Gastrocnemius medialis (tissue), 4 donors: ENCODE results near the gene AP5Z1. TPM values are rescaled to one million over a fixed set of nuclear protein-coding genes. Genes with fewer than 3 reads are reported as not detected.
A peak's percentile ranks its signal among the peaks of the same experiment; 100 is the strongest.

Experiments used
- ATAC-seq, 2 donors: fragments of 150-250 bp; one replicate each; pipeline ENCODE4 v1.9.1; 2016
- DNase-seq, 2 donors: peaks; one replicate each; pipeline ENCODE4 v3.0.0-alpha.2; 2019
- H3K27ac ChIP-seq, 4 donors: fragments of 200-600 bp; sonication (generic); 1 replicate in 1 of 4; 2 replicates in 3 of 4; pipeline ENCODE4 v1.5.1; 2016 to 2018; ENCODE audit warnings: mild to moderate bottlenecking in 2 of 4, moderate library complexity in 1 of 4
- H3K27me3 ChIP-seq, 3 donors: fragments of 200-600 bp; sonication (generic) in 2 of 3; 1 replicate in 1 of 3; 2 replicates in 2 of 3; pipeline versions ENCODE4 v1.5.1 to v1.6.0; 2016 to 2019; ENCODE audit warnings: mild to moderate bottlenecking in 1 of 3, moderate library complexity in 1 of 3
- H3K36me3 ChIP-seq, 2 donors: fragments of 200-600 bp; sonication (generic) in 1 of 2; one replicate each; pipeline ENCODE4 v1.5.1; 2017 to 2018
- H3K4me1 ChIP-seq, 2 donors: fragments of 200-600 bp; sonication (generic) in 1 of 2; one replicate each; pipeline ENCODE4 v1.5.1; 2016 to 2017; ENCODE audit warnings: mild to moderate bottlenecking in 2 of 2
- H3K4me3 ChIP-seq, 4 donors: fragments of 200-600 bp; sonication (generic) in 3 of 4; 1 replicate in 1 of 4; 2 replicates in 3 of 4; pipeline ENCODE4 v1.5.1; 2016 to 2019; ENCODE audit warnings: mild to moderate bottlenecking in 2 of 4
- H3K9me3 ChIP-seq, 3 donors: fragments of 200-600 bp; sonication (generic) in 2 of 3; 1 replicate in 1 of 3; 2 replicates in 2 of 3; pipeline ENCODE4 v1.5.1; 2016 to 2019
- CTCF ChIP-seq, 5 experiments: fragments of 450-650 bp in 3 of 5; fragments of 200-600 bp in 2 of 5; sonication (generic) in 2 of 5; IDR thresholded peaks in 4 of 5; conservative IDR thresholded peaks in 1 of 5; 1 replicate in 4 of 5; 2 replicates in 1 of 5; pipeline ENCODE4 v1.5.1; 2016 to 2019; ENCODE audit warnings: antibody characterized with exemption in 5 of 5, mild to moderate bottlenecking in 3 of 5, moderate library complexity in 3 of 5
- POLR2A ChIP-seq, 2 donors: fragments of 450-650 bp; IDR thresholded peaks; one replicate each; pipeline ENCODE4 v1.6.1; 2017; ENCODE audit warnings: antibody characterized with exemption in 2 of 2, mild to moderate bottlenecking in 2 of 2, moderate library complexity in 2 of 2
- in situ Hi-C, 4 donors: fragments of 200-750 bp; cut with MboI; loops; one replicate each; pipeline versions ENCODE4 v1.15.0 to v1.8.0; 2017; ENCODE audit warnings: low sequenced_read_pairs in 4 of 4
- intact Hi-C: fragments of 100-400 bp; cut with DNase I; formaldehyde crosslinking; loops from one replicate; pipeline ENCODE4 v1.15.1; 2023; ENCODE audit warnings: low total_unique reads
- total RNA-seq, 4 donors: library from RNA; depleted of rRNA; stranded (reverse); fragments of >200 nt; gene quantifications; one replicate each; pipeline versions ENCODE4 v1.1.0 to v1.2.3, GENCODE V29; 2016

Gene AP5Z1
- total RNA-seq, 4 donors from 2014 or later = 10.2 to 18.1 (median 14.6) TPM

GRCh38 chr7:4748231-4748681 lies 27.2 kb upstream of the AP5Z1 start:
- no peak for TF ChIP-seq CTCF (IDR thresholded peaks at IDR 0.05 in 4 of 5, conservative IDR thresholded peaks at IDR 0.05 in 1 of 5)
- no peak for TF ChIP-seq POLR2A (IDR thresholded peaks at IDR 0.05)
- ATAC-seq (no peak), DNase-seq (no peak)
- Histone ChIP-seq H3K27me3 (no peaks in the 10 kb centered on the region), H3K4me1 (peaks cover 29 to 40% of the 10 kb centered on the region in 2 donors), H3K36me3 (no peaks in the 10 kb centered on the region), H3K9me3 (no peaks in the 10 kb centered on the region), H3K4me3 (no peak overlapping the region), H3K27ac (peak overlapping the region; percentile 88 to 94 (median 92))
- in situ Hi-C loops (loop anchor here in 2 of 4 donors (10.0 kb wide), 1 partner anchor 63 kb away; the partner anchor contains the start of gene FOXK1 (in 2 of the 2)), intact Hi-C loops (no loop called here)

GRCh38 chr7:4749363-4749762 lies 26.1 kb upstream of the AP5Z1 start:
- H3K27ac ChIP-seq = peak overlapping the region; percentile 88 to 94 (median 92)
- no peaks in the 10 kb centered on the region for H3K9me3 ChIP-seq
- peaks cover 18 to 30% of the 10 kb centered on the region in 2 donors for H3K4me1 ChIP-seq
- no peak overlapping the region for H3K4me3 ChIP-seq
- H3K27me3 ChIP-seq = no peaks in the 10 kb centered on the region
- TF ChIP-seq POLR2A (IDR thresholded peaks at IDR 0.05) (no peak), CTCF (IDR thresholded peaks at IDR 0.05 in 4 of 5, conservative IDR thresholded peaks at IDR 0.05 in 1 of 5) (no peak)
- H3K36me3 ChIP-seq = peaks cover 0 to under 1% of the 10 kb centered on the region in 2 donors
- intact Hi-C loops (no loop called here), in situ Hi-C loops (loop anchor here in 2 of 4 donors (10.0 kb wide), 1 partner anchor 65 kb away; the partner anchor contains the start of gene FOXK1 (in 2 of the 2))
- ATAC-seq (no peak), DNase-seq (no peak)

- Histone ChIP-seq H3K4me3 (no peak overlapping the region), H3K36me3 (peaks cover 0 to 5% of the 10 kb centered on the region in 2 donors), H3K9me3 (no peaks in the 10 kb centered on the region), H3K4me1 (peaks cover 14 to 27% of the 10 kb centered on the region in 2 donors), H3K27ac (peak overlapping the region; percentile 88 to 94 (median 92)), H3K27me3 (no peaks in the 10 kb centered on the region)
- no peak for DNase-seq
- intact Hi-C loops (no loop called here), in situ Hi-C loops (loop anchor here in 3 of 4 donors (5.0 to 25.0 kb wide), 3 partner anchors 65 to 112 kb away; partner anchors contain the start of gene FOXK1 (in 3 of the 3))
- TF ChIP-seq POLR2A (IDR thresholded peaks at IDR 0.05) (no peak), CTCF (IDR thresholded peaks at IDR 0.05 in 4 of 5, conservative IDR thresholded peaks at IDR 0.05 in 1 of 5) (no peak)
- no peak for ATAC-seq
These were observed 25.6 kb upstream of the AP5Z1 start for GRCh38 chr7:4749798-4750197.

GRCh38 chr7:4751398-4751947 lies 23.9 kb upstream of the AP5Z1 start:
- peak overlapping the region in 1 of 4 donors; percentile 10 for H3K27ac ChIP-seq
- no peak for ATAC-seq
- H3K36me3 ChIP-seq = peaks cover 0 to 22% of the 10 kb centered on the region in 2 donors
- DNase-seq = no peak
- H3K4me3 ChIP-seq = no peak overlapping the region
- H3K4me1 ChIP-seq = peaks cover 3 to 15% of the 10 kb centered on the region in 2 donors
- intact Hi-C loops (no loop called here), in situ Hi-C loops (loop anchor here in 2 of 4 donors (5.0 to 25.0 kb wide), 2 partner anchors 69 to 114 kb away; partner anchors contain the start of gene FOXK1 (in 1 of the 2))
- TF ChIP-seq POLR2A (IDR thresholded peaks at IDR 0.05) (no peak), CTCF (IDR thresholded peaks at IDR 0.05 in 4 of 5, conservative IDR thresholded peaks at IDR 0.05 in 1 of 5) (no peak)
- H3K9me3 ChIP-seq = no peaks in the 10 kb centered on the region
- H3K27me3 ChIP-seq = no peaks in the 10 kb centered on the region
